ENCODE results near the gene FCGR2B.
A peak's percentile ranks its signal among the peaks of the same experiment; 100 is the strongest.

The FCGR2B gene

GRCh38 chr1:161727256-161727924 lies 64.4 kb downstream of the FCGR2B start (continued):
- TF ChIP-seq ZNF704 (tag by site-specific recombination; IDR thresholded peaks at IDR 0.05) (no peak), HOXD13 (CRISPR knock-in tag; IDR thresholded peaks at IDR 0.05; ENCODE audit: borderline replicate concordance) (no peak), ZIC2 (tag by site-specific recombination; IDR thresholded peaks at IDR 0.05) (peak; percentile 46), ZFHX2 (tag by site-specific recombination; conservative IDR thresholded peaks at IDR 0.05) (peak; percentile 81), PRDM10 (tag by site-specific recombination; IDR thresholded peaks at IDR 0.05) (peak; percentile 60; the same call in 1 of the 2 replicates), ZNF777 (tag by site-specific recombination; IDR thresholded peaks at IDR 0.05; ENCODE audit: borderline replicate concordance) (peak; percentile 72; the same call in 1 of the 2 replicates), ZNF548 (tag by site-specific recombination; IDR thresholded peaks at IDR 0.05) (no peak), ZNF398 (tag by site-specific recombination; IDR thresholded peaks at IDR 0.05) (no peak), ZNF664 (tag by site-specific recombination; IDR thresholded peaks at IDR 0.05) (no peak), ZNF701 (tag by site-specific recombination; IDR thresholded peaks at IDR 0.05) (no peak), HIC1 (tag by site-specific recombination; IDR thresholded peaks at IDR 0.05) (no peak), ZSCAN16 (tag by site-specific recombination; IDR thresholded peaks at IDR 0.05) (no peak), KLF9 (tag by site-specific recombination; IDR thresholded peaks at IDR 0.05; ENCODE audit: low read depth) (no peak; the same call in 1 of the 2 replicates), ZNF248 (tag by site-specific recombination; IDR thresholded peaks at IDR 0.05) (no peak), KLF1 (tag by site-specific recombination; IDR thresholded peaks at IDR 0.05) (peak; percentile 4; the same call in 1 of the 2 replicates)

Data from HEK293 (cell line).